GM19351 (cell line): ENCODE measurements around the gene EHD4.

Experiments used
- ATAC-seq: cut with Tn5 transposase; IDR thresholded peaks from one replicate; pipeline ENCODE4 v1.9.1; 2021; ENCODE audit warnings: mild to moderate bottlenecking, moderate library complexity; ENCODE audit not compliant: unreplicated experiment

Gene EHD4

DNA sequence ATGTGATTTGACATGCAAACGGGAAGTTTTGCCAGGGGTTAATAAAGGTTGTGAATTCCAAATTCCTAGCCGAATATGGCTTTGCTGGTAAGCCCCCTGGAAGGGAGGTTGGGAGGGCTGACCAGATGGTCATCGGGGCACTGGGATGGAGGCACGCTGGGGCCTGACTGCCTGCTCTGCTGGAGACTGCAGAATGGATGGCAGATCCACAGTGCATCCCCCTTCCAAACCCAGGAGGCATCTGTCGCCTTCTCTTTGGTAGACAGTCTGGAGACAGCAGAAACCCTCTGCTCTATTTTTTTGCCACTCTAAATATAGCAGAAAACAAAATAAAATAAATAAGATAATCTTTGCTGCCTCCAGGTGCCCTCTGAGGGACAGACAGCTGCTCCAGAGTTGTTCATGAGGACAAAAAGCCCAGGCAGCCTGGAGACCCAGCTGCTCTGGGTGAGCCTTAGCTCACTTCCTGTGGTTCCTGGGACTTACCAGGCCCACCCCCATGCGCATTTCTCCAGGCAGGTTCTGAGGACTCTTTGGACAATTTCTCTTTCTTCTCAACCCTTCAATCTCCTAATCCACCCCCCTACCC is 72.4 kb downstream of the EHD4 start:
- no peak for ATAC-seq

- no peak for ATAC-seq
Observed at GRCh38 chr15:41897363-41897799, 75.0 kb downstream of the EHD4 start.

DNA sequence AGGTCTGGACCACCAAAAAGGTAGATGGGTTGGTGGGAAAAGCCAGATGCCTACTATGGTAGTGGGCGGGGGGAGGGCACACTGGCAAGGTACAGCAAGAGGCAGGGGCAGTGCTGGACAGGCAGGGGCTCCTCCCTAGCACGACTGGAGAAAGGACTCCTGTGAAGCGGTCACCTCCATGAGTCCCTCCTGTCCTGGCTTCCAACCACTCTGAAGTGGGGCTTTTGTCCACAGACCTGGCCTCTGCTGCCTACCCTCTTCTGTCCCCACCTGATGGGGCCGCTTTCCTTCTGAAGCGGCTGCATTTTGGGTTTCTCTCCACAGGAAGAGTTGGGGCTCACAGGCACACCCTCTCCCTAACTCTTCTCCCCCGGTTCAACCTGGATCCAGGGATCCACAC is 75.8 kb downstream of the EHD4 start:
- ATAC-seq = no peak

DNA sequence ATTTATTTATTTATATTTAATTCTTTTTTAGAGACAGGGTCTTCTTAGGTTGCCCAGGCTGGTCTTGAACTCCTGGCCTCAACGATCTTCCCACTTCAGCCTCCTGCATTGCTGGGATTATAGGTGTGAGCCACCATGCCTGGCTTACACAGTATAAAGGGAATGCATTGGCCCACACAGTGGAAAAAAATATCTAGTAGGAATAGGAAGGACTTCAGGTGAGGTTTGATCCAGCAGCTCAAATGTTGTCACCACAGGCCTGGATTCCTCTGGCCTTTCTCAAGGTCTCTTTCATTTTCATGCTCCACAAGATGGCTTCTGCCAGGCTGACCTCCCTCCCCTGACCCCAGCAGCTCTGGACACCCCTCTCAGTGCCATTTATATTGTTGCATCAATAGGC is 76.4 kb downstream of the EHD4 start:
- no peak for ATAC-seq

DNA sequence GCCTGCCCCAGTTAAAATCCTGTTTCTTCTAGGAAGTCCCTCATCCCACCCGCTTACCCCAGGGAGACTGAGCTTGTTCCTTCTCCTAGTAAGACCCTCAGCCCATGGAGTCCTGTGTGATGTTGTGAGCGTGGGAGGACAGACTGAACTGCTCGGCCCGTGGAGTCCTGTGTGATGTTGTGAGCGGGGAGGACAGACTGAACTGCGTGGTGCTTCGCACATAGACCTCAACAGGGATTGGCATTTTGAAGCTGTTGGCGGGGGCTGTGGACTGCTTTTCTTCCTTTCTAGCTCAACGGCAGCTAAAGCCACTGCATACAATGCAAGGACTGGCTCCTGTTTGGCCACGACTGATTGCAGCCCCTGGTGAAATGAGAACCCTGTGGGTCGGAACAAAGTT is 76.9 kb downstream of the EHD4 start:
- no peak for ATAC-seq

GRCh38 chr15:41894791-41895463 is 77.4 kb downstream of the EHD4 start:
- ATAC-seq = peak; percentile 92

DNA sequence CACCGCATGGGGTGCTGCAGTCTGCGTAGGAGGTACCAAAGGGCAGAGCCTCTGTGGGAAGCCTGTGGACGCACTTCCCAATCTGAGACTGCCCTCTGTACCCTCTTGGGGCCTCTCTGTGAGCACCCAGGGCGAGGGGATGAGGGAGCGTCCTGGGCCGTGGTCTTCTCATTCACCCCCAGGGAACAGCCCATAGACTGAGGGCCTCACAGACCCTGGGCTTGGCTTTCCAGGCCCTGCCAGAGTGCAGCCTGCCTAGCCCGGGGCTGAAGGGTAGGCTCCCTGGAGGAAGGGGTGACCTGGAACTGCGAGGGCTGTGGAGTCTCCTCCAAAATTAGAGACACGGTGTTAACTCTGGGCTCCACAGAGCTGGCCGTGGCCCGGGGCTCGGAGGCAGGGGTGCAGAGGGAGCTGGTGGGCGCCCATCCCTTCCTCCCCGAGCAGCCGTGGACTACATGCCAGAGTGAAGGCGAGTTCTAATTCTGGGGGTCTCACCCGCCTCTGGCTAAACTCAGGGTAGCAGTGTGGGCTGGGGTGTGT is 78.0 kb downstream of the EHD4 start:
- no peak for ATAC-seq

- no peak for ATAC-seq
Observed at GRCh38 chr15:41893422-41894250, 78.7 kb downstream of the EHD4 start, which contains the start of gene SPTBN5. Gene SPTBN5, minus strand, starts transcription at chr15:41894053. Its CDS starts 556 bp downstream, at chr15:41893497.

- no peak for ATAC-seq
Observed at GRCh38 chr15:41892621-41893421, 79.5 kb downstream of the EHD4 start.

DNA sequence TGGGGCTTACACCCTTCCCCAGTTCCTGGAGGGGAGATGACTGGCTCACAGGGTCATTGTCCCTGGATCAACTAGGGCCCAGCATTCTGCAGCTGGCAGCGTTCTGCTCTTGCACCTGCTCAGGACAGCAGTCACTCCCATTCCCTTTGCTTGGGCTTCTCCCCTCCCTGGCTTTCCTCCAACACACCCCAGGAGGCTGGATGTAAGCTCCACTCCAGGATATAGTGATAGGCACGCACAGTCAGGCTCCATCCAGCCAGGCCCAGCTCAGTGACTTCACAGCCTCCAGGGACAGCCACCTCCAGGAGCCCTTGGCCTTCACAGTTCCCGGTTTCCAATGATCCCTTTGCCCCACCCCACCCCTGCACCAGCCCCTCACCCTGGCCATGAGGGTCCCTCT is 80.4 kb downstream of the EHD4 start:
- ATAC-seq = no peak

DNA sequence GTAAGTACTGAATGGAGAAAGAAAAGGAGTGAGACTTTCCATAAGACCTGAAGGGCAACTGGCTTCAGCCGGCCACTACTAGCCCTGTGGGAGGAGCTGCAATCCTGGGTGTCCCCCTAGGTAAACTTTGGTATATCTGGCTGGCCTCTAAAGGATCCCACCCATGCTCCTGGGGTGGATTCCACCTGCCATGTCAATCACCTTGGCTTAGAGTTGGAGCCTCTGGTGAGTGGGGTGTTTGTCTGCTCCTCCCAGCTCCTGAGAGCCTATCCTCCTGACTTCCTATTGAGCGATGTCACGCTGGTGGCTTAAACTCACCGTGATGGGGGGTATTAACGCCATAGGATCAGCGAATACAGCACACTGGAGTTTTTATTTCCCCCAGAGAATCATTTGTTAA is 81.1 kb downstream of the EHD4 start:
- ATAC-seq = no peak

- ATAC-seq = no peak
Observed at GRCh38 chr15:41890050-41890690, 82.2 kb downstream of the EHD4 start.

- ATAC-seq = no peak
Observed at GRCh38 chr15:41888662-41889253, 83.6 kb downstream of the EHD4 start.

DNA sequence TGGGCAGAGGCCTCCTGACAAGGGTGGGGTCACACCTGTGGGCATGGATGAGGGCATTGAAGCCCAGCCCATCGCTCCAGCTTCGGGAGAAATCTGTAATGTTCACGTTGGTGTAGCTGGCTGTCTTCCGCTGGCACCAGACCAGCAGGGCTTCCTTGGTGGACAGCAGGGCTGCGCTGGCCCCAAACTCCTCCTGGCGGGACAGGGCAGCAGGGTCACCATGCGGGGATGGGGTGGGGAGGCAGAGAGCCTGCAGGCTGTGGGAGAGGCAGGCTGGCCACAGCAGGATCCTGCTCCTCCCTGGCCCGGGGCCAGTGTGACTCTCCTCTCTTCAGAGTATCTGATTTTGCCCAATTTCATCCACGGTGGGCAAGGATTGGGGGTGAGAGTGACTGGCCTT is 84.5 kb downstream of the EHD4 start:
- ATAC-seq = no peak

DNA sequence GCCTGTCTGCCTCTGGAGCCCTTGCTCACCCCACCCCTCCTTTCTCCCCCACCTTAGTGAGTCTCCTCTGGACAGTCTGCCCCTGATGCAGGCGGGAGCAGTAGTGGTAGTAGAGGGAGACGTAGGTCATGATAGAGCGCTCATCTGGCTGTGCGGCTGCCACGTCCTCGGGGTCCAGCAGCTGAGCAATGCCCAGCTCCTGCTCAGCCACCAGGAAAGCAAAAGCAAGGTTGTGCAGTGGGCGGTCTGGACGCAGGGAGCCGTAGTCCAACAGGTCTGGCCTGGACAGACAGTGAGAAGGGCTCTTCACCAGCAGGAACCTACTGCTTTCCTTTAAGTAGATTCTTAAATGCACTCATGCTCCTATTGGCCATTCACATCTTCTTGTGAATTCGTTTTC is 85.2 kb downstream of the EHD4 start:
- no peak for ATAC-seq

- ATAC-seq = no peak
Observed at GRCh38 chr15:41886741-41887140, 85.6 kb downstream of the EHD4 start.

DNA sequence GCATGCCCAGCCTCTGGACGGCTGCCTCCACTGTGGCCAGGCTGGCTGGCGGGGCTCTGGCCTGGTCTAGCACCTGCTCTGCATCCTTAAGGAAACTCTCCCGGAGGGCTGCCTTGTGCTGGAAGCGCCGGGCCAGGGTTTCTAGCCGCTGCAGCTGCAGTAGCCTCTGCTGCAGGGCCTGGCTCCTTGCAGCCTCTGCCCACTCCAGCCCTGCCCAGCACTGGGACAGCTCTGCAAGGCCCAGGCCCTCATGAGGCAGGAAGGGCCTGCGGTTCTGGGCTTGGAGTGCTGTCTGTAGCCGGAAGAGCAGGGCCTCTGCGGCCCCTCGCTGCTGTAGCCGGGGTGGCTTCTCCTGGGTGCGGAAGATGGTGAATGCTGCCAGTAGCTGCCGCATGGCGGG is 86.5 kb downstream of the EHD4 start:
- no peak for ATAC-seq

DNA sequence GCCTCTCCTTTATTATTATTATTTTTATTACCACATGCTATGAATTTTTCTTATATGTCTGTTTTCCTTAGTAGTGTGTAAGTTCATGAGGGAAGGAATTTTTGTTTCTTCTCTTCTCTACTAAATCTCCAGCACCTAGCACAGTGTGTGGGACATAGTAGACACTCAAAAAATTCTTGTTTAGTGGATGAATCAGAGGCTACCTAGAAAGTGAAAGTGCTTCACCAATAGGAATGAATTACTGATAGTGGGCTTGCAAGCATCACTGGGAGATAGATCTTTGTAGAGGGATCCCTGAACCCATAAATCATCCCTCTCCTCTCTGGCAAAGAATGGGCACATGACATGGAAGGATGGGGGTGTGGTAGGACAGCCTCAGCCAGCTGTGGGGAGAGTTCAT is 87.0 kb downstream of the EHD4 start:
- no peak for ATAC-seq

GRCh38 chr15:41884458-41884857 is 87.9 kb downstream of the EHD4 start:
- no peak for ATAC-seq

GRCh38 chr15:41883484-41883825 is 88.9 kb downstream of the EHD4 start:
- ATAC-seq = no peak
